ENCODE measurements around the gene LCK. TPM values are rescaled to one million over a fixed set of nuclear protein-coding genes. Genes with fewer than 3 reads are reported as not detected.

LCK gene
- total RNA-seq, 1 experiment from 2014 or later, result 37.6 TPM

- H3K9ac ChIP-seq (ENCODE audit: extremely low read depth, insufficient read length, low read length), result no peak overlapping the region
- no peak overlapping the region for H4K5ac ChIP-seq (ENCODE audit: insufficient read length, low read depth, low read length)
- no peak overlapping the region for H2BK5ac ChIP-seq (ENCODE audit: insufficient read length, low read length)
- no peak overlapping the region for H2AK5ac ChIP-seq (ENCODE audit: insufficient read length, low read length)
- DNase-seq, result no peak
- no peak overlapping the region for H3K4me2 ChIP-seq (ENCODE audit: insufficient read depth, insufficient read length, low read length)
- H2BK15ac ChIP-seq (ENCODE audit: low read depth, low read length), result no peak overlapping the region
- TF ChIP-seq CTCF (conservative IDR thresholded peaks at IDR 0.05), result no peak
- peaks cover 5% of the 10 kb centered on the region for H3K23me2 ChIP-seq (ENCODE audit: insufficient read length, low read depth, low read length, poor library complexity, severe bottlenecking)
- no peak overlapping the region for H3K14ac ChIP-seq (ENCODE audit: insufficient read depth, low read length)
- no peak overlapping the region for H3K23ac ChIP-seq (ENCODE audit: insufficient read length, low read depth, low read length)
- Mint-ChIP-seq H3K27me3 (ENCODE audit: low read depth) (no peaks in the 10 kb centered on the region), H3K4me3 (no peak overlapping the region), H3K36me3 (ENCODE audit: insufficient read depth in 1 of 3, low read depth in 3 of 3) (peaks cover 3 to 16% (median 7%) of the 10 kb centered on the region in 3 experiments; a peak in 4 of 7 replicates), H3K9me3 (peaks cover 0 to 3% of the 10 kb centered on the region in 2 experiments; a peak in 2 of 5 replicates), H3K27ac (no peak overlapping the region), H3K4me1 (peaks cover 10 to 12% of the 10 kb centered on the region in 2 experiments)
- no peaks in the 10 kb centered on the region for H3K4me1 ChIP-seq (ENCODE audit: insufficient read depth, low read length)
- H3K4ac ChIP-seq (ENCODE audit: low read depth, low read length), result no peak overlapping the region
- no peaks in the 10 kb centered on the region for H4K20me1 ChIP-seq (ENCODE audit: control insufficient read depth, insufficient read depth, insufficient read length)
- H3T11ph ChIP-seq (ENCODE audit: low read length), result no peak overlapping the region
- H3K18ac ChIP-seq (ENCODE audit: insufficient read length, low read depth, low read length), result no peak overlapping the region
- no peaks in the 10 kb centered on the region for H3K9me3 ChIP-seq (ENCODE audit: control insufficient read depth, low read depth, low read length)
- WGBS (ENCODE audit: extremely low coverage, insufficient read length, low lambda C conversion rate), result no CpG with 5 or more reads among the region's 7 CpGs
- no peak overlapping the region for H2BK20ac ChIP-seq (ENCODE audit: low read depth, low read length, poor library complexity, severe bottlenecking)
- no peak overlapping the region for H3K56ac ChIP-seq (ENCODE audit: insufficient read length, low read depth, low read length)
- no peaks in the 10 kb centered on the region for H3K79me1 ChIP-seq (ENCODE audit: insufficient read depth, low read depth, low read length, poor library complexity, severe bottlenecking)
- no peak overlapping the region for H2BK12ac ChIP-seq (ENCODE audit: insufficient read length, low read depth, low read length)
- H4K91ac ChIP-seq (ENCODE audit: insufficient read length, low read depth, low read length), result no peak overlapping the region
- no peaks in the 10 kb centered on the region for H3K27me3 ChIP-seq (ENCODE audit: insufficient read depth, low read length)
- no peak overlapping the region for H4K8ac ChIP-seq (replicated peaks; ENCODE audit: insufficient read length, low read depth, low read length)
- H3K79me2 ChIP-seq (ENCODE audit: insufficient read depth, low read length), result peaks cover 2% of the 10 kb centered on the region; the same call in 1 of the 2 replicates
- no peak overlapping the region for H2AFZ ChIP-seq (ENCODE audit: low read length)
- no peak overlapping the region for H3K27ac ChIP-seq (ENCODE audit: insufficient read length, low read depth, low read length)
- no peak overlapping the region for H2BK120ac ChIP-seq (ENCODE audit: low read depth, low read length, poor library complexity, severe bottlenecking)
These were observed 38.2 kb downstream of the LCK start for GRCh38 chr1:32289256-32289655.

All from H9 (cell line).